Vagina (tissue), 2 donors: Measurements from ENCODE around the gene ARMC9. TPM values are rescaled to one million over a fixed set of nuclear protein-coding genes. Genes with fewer than 3 reads are reported as not detected.

ENCODE experiments used
- DNase-seq, 2 donors: peaks; one replicate each; pipeline ENCODE4 v3.0.0-alpha.2; 2017; ENCODE audit errors: extremely low spot score in 2 of 2
- H3K27ac ChIP-seq: fragments of 200-600 bp; sonication (generic); one replicate; pipeline ENCODE4 v1.5.1; 2019
- H3K27me3 ChIP-seq: fragments of 200-600 bp; sonication (generic); one replicate; pipeline ENCODE4 v1.5.1; 2019
- H3K36me3 ChIP-seq, 2 donors: fragments of 200-600 bp; sonication (generic); one replicate each; pipeline ENCODE4 v1.5.1; 2017 to 2019
- H3K4me1 ChIP-seq: fragments of 200-600 bp; sonication (generic); one replicate; pipeline ENCODE4 v1.5.1; 2019
- H3K4me3 ChIP-seq, 2 donors: fragments of 200-600 bp; sonication (generic); 1 replicate in 1 of 2; 2 replicates in 1 of 2; pipeline ENCODE4 v1.5.1; 2016 to 2019
- H3K9me3 ChIP-seq: fragments of 200-600 bp; sonication (generic); one replicate; pipeline ENCODE4 v1.5.1; 2019
- POLR2A ChIP-seq, 2 donors: fragments of 450-650 bp; IDR thresholded peaks; one replicate each; pipeline ENCODE4 v1.6.1; 2017; ENCODE audit warnings: antibody characterized with exemption in 2 of 2, mild to moderate bottlenecking in 2 of 2, moderate library complexity in 2 of 2
- POLR2AphosphoS5 ChIP-seq, 2 donors: sonication (generic); formaldehyde crosslinking; IDR thresholded peaks; one replicate each; pipeline ENCODE4 v1.9.0; 2017; ENCODE audit warnings: antibody characterized with exemption in 2 of 2, mild to moderate bottlenecking in 2 of 2, low read depth in 1 of 2; ENCODE audit not compliant: insufficient read depth in 1 of 2
- intact Hi-C: fragments of 100-400 bp; cut with DNase I; formaldehyde crosslinking; loops from one replicate; pipeline ENCODE4 v1.15.1; 2023
- total RNA-seq: library from RNA; depleted of rRNA; stranded (reverse); fragments of >200 nt; gene quantifications from one replicate; pipeline ENCODE4 v1.2.3, GENCODE V29; 2016
- TF ChIP-seq, protein P1 (sequence below), 3 experiments: fragments of 450-650 bp in 2 of 3; fragments of 200-600 bp in 1 of 3; sonication (generic) in 1 of 3; IDR thresholded peaks; one replicate each; pipeline ENCODE4 v1.5.1; 2017 to 2019; ENCODE audit warnings: antibody characterized with exemption in 3 of 3, mild to moderate bottlenecking in 2 of 3, moderate library complexity in 2 of 3

The ARMC9 gene
- total RNA-seq, 1 donor from 2014 or later: 16.0 TPM

DNA sequence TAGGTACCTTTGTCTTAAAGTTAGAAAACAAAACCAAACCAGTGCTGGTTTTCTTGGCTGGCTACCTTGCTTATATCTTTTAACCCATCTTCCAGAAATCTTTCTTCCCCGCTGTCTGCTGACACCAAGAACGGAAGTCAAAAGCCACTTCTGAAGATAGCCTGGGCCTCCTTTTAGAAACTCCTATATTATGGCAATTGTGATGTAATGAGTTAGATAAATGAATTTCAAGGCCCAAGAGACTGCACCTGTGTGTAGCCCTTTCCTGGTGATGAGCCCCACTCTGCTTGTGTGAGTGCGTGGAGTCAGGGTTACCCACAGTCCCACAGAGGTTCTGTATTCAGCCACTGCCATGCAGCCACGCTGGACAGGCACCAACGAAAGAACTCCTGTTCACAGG lies 60.7 kb downstream of the ARMC9 start:
- Histone ChIP-seq H3K27me3 (no peaks in the 10 kb centered on the region), H3K4me1 (no peaks in the 10 kb centered on the region), H3K4me3 (no peak overlapping the region), H3K9me3 (no peaks in the 10 kb centered on the region), H3K36me3 (no peaks in the 10 kb centered on the region), H3K27ac (no peak overlapping the region)
- intact Hi-C loops: no loop called here
- no peak for TF ChIP-seq POLR2A (IDR thresholded peaks at IDR 0.05)
- TF ChIP-seq, protein P1, sequence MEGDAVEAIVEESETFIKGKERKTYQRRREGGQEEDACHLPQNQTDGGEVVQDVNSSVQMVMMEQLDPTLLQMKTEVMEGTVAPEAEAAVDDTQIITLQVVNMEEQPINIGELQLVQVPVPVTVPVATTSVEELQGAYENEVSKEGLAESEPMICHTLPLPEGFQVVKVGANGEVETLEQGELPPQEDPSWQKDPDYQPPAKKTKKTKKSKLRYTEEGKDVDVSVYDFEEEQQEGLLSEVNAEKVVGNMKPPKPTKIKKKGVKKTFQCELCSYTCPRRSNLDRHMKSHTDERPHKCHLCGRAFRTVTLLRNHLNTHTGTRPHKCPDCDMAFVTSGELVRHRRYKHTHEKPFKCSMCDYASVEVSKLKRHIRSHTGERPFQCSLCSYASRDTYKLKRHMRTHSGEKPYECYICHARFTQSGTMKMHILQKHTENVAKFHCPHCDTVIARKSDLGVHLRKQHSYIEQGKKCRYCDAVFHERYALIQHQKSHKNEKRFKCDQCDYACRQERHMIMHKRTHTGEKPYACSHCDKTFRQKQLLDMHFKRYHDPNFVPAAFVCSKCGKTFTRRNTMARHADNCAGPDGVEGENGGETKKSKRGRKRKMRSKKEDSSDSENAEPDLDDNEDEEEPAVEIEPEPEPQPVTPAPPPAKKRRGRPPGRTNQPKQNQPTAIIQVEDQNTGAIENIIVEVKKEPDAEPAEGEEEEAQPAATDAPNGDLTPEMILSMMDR (IDR thresholded peaks at IDR 0.05): no peak
- no peak for TF ChIP-seq POLR2AphosphoS5 (IDR thresholded peaks at IDR 0.05; ENCODE audit: insufficient read depth in 1 of 2, low read depth in 1 of 2)
- DNase-seq: no peak

GRCh38 chr2:231260442-231261208 lies 62.2 kb downstream of the ARMC9 start:
- Histone ChIP-seq H3K27me3 (no peaks in the 10 kb centered on the region), H3K4me3 (no peak overlapping the region), H3K36me3 (no peaks in the 10 kb centered on the region), H3K27ac (no peak overlapping the region), H3K9me3 (no peaks in the 10 kb centered on the region), H3K4me1 (no peaks in the 10 kb centered on the region)
- DNase-seq: no peak
- intact Hi-C loops: no loop called here
- no peak for TF ChIP-seq POLR2A (IDR thresholded peaks at IDR 0.05)
- TF ChIP-seq, protein P1 (IDR thresholded peaks at IDR 0.05): no peak
- TF ChIP-seq POLR2AphosphoS5 (IDR thresholded peaks at IDR 0.05; ENCODE audit: insufficient read depth in 1 of 2, low read depth in 1 of 2): no peak

DNA sequence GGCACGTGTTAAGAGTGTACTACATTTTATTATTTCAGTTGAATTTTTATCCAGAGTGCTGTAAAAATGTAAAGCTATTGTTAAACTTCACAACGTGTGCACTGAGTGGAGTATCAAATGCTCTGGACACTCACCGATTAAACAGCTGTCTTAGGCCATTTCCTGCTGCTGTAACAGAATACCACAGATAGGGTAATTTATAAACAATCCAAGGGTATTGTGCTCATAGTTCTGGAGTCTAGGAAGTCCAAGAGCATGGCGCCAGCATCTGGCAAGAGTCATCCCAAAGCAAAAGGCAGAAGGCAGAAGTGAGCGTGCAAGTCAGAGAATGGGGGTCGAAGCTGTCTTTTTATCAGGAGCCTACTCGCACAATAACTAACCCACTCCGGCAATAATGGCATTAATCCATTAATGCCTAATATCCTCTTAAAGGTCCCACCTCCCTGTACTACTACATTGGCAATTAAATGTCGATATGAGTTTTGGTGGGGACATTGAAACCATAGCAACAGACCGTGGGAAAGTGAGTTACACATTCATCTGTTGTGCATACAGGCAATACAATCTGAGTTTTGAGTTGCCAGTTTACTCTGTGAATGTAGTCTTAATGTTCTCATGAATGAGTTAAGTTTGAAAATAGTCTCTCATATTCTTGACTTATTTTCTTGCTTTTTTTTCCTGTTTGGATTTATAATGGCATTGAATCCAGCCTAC lies 64.8 kb downstream of the ARMC9 start:
- Histone ChIP-seq H3K4me1 (no peaks in the 10 kb centered on the region), H3K27me3 (no peaks in the 10 kb centered on the region), H3K36me3 (no peaks in the 10 kb centered on the region), H3K9me3 (no peaks in the 10 kb centered on the region), H3K4me3 (no peak overlapping the region), H3K27ac (no peak overlapping the region)
- intact Hi-C loops: no loop called here
- TF ChIP-seq POLR2AphosphoS5 (IDR thresholded peaks at IDR 0.05; ENCODE audit: insufficient read depth in 1 of 2, low read depth in 1 of 2): no peak
- TF ChIP-seq, protein P1 (IDR thresholded peaks at IDR 0.05): no peak
- no peak for TF ChIP-seq POLR2A (IDR thresholded peaks at IDR 0.05)
- no peak for DNase-seq

DNA sequence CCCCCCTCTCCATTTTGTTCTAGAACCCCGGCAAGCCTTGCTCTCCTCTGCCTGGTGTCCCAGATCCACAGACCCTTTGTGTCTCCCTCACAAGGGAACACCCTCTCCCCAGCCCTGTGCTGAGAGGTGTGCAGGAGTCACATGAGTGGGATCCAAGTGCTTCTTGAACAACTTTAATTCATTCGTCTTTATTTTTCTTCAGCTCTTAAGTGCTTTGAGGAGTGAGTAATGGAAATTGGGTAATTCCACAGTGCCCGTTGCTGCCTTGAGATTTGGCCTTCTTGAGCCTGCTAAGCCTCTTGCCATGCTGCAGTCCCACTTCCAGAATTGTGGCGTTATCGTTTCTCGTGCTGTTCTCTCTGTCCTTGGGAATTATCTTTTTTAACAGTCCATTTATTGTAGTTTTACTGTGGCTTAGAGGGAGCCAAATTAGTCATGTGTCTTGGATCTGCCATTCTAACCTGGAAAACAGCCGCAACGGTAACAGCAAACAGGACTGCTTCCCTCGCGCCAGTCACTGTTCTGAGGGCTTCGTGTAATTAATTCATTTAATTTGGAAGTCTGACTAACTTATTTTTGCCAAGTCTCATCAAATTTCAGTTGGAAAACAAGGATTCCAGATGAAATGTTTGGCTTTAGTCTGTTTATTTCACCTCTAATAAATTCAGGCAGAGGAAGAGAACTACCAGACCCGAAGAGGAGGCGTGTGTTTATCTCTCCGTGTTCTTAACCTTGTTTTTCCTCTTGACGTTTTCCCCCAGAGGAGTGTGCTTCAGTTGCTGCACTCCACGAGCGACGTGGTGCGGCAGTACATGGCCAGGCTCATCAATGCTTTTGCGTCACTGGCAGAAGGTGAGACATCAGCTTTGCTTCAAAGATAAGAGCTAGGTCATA lies 72.0 kb downstream of the ARMC9 start:
- H3K27ac ChIP-seq: peak overlapping the region; percentile 20
- no peak for DNase-seq
- H3K9me3 ChIP-seq: no peaks in the 10 kb centered on the region
- intact Hi-C loops: no loop called here
- H3K27me3 ChIP-seq: no peaks in the 10 kb centered on the region
- TF ChIP-seq, protein P1 (IDR thresholded peaks at IDR 0.05): no peak
- no peak for TF ChIP-seq POLR2A (IDR thresholded peaks at IDR 0.05)
- TF ChIP-seq POLR2AphosphoS5 (IDR thresholded peaks at IDR 0.05; ENCODE audit: insufficient read depth in 1 of 2, low read depth in 1 of 2): no peak
- no peaks in the 10 kb centered on the region for H3K36me3 ChIP-seq
- no peak overlapping the region for H3K4me3 ChIP-seq
- H3K4me1 ChIP-seq: no peaks in the 10 kb centered on the region
